GM19239 (cell line): ENCODE data around the gene VASN.

ENCODE experiments used
- DNase-seq: peaks from one replicate; pipeline ENCODE4 v3.0.0; 2011; ENCODE audit warnings: low spot score; ENCODE audit not compliant: insufficient read length
- FAIRE-seq: peaks from 2 replicates; lab custom pipeline; 2011; peaks lifted over from hg19 to GRCh38; lab: Jason Lieb, UNC

The VASN gene

GRCh38 chr16:4350787-4351659 is 20.6 kb upstream of the VASN start, which contains the start of gene PAM16:
Gene PAM16, minus strand, starts transcription at chr16:4351321. Its CDS starts 87 bp downstream, at chr16:4351234.
- peak; percentile 94 for FAIRE-seq
- DNase-seq = peak; percentile 97

- DNase-seq = no peak
- no peak for FAIRE-seq
Measured at GRCh38 chr16:4351880-4352279, 19.8 kb upstream of the VASN start.

GRCh38 chr16:4352843-4353242 is 18.8 kb upstream of the VASN start:
- FAIRE-seq (no peak), DNase-seq (no peak)

- no peak for DNase-seq
- FAIRE-seq = no peak
Measured at GRCh38 chr16:4353675-4354074, 18.0 kb upstream of the VASN start.

GRCh38 chr16:4354512-4355409 is 16.9 kb upstream of the VASN start:
- FAIRE-seq (no peak), DNase-seq (no peak)

- FAIRE-seq = no peak
Measured at GRCh38 chr16:4356820-4357219, 14.8 kb upstream of the VASN start.

GRCh38 chr16:4358236-4358635 is 13.4 kb upstream of the VASN start:
- no peak for FAIRE-seq
- no peak for DNase-seq

More at GRCh38 chr16:4356820-4357219, 14.8 kb upstream of the VASN start:
- no peak for DNase-seq

- FAIRE-seq (peak; percentile 23), DNase-seq (peak; percentile 64)
Measured at GRCh38 chr16:4358831-4359561, 12.7 kb upstream of the VASN start.

- DNase-seq = no peak
- FAIRE-seq = no peak
Measured at GRCh38 chr16:4359914-4360313, 11.7 kb upstream of the VASN start.

GRCh38 chr16:4360538-4361021 is 11.1 kb upstream of the VASN start:
- DNase-seq = no peak
- FAIRE-seq = no peak

- FAIRE-seq = no peak
- DNase-seq = no peak
Measured at GRCh38 chr16:4361033-4361943, 10.4 kb upstream of the VASN start.

- FAIRE-seq (no peak), DNase-seq (no peak)
Measured at GRCh38 chr16:4361944-4362311, 9.7 kb upstream of the VASN start.

- FAIRE-seq = no peak
Measured at GRCh38 chr16:4362476-4363135, 9.0 kb upstream of the VASN start.

GRCh38 chr16:4364196-4365013 is 7.2 kb upstream of the VASN start:
- FAIRE-seq (no peak), DNase-seq (no peak)

More at GRCh38 chr16:4362476-4363135, 9.0 kb upstream of the VASN start:
- DNase-seq = no peak

- FAIRE-seq (peak; percentile 73), DNase-seq (no peak)
Measured at GRCh38 chr16:4365014-4365406, 6.6 kb upstream of the VASN start.

- FAIRE-seq (no peak), DNase-seq (no peak)
Measured at GRCh38 chr16:4365615-4366014, 6.0 kb upstream of the VASN start.

GRCh38 chr16:4366016-4366415 is 5.6 kb upstream of the VASN start:
- DNase-seq (no peak), FAIRE-seq (no peak)

- DNase-seq = no peak
- FAIRE-seq = no peak
Measured at GRCh38 chr16:4367393-4367856, 4.2 kb upstream of the VASN start.
